Natural killer cell (primary cell): ENCODE measurements around the gene MRFAP1. TPM values are rescaled to one million over a fixed set of nuclear protein-coding genes. Genes with fewer than 3 reads are reported as not detected.

Experiments
- ATAC-seq, 3 donors: fragments of 150-1000 bp in 2 of 3; fragments of 200-7000 bp in 1 of 3; cut with Tn5 transposase; 1 replicate in 1 of 3; 2 replicates in 2 of 3; pipeline ENCODE4 v1.10.0; 2021; ENCODE audit warnings: mild to moderate bottlenecking in 2 of 3, moderate library complexity in 2 of 3
- DNase-seq, 2 donors: peaks; one replicate each; pipeline versions ENCODE4 v3.0.0 to v3.0.0-alpha.2; 2013 to 2021; ENCODE audit warnings: mixed read lengths in 1 of 2
- H3K27ac ChIP-seq: one replicate; pipeline ENCODE4 v1.5.1; 2013; ENCODE audit warnings: mild to moderate bottlenecking, low read length
- H3K27me3 ChIP-seq: one replicate; pipeline ENCODE4 v1.6.1; 2013; ENCODE audit warnings: low read length; ENCODE audit not compliant: control insufficient read depth, insufficient read depth
- H3K36me3 ChIP-seq: one replicate; pipeline ENCODE4 v1.6.1; 2013; ENCODE audit warnings: low read length; ENCODE audit not compliant: control insufficient read depth, insufficient read depth
- H3K4me1 ChIP-seq: one replicate; pipeline ENCODE4 v1.6.1; 2013; ENCODE audit warnings: low read length; ENCODE audit not compliant: control insufficient read depth, insufficient read depth
- H3K4me3 ChIP-seq: one replicate; pipeline ENCODE4 v1.5.1; 2013; ENCODE audit warnings: low read length
- H3K9me3 ChIP-seq: one replicate; pipeline ENCODE4 v1.6.1; 2013; ENCODE audit warnings: low read length; ENCODE audit not compliant: control insufficient read depth, insufficient read depth
- H3K27ac Mint-ChIP-seq, 2 donors: one replicate each; pipeline ENCODE4 v1.8.0; 2022; ENCODE audit warnings: mild to moderate bottlenecking in 2 of 2, mixed read lengths in 2 of 2, moderate library complexity in 1 of 2
- H3K27me3 Mint-ChIP-seq, 2 donors: one replicate each; pipeline ENCODE4 v1.8.0; 2022; ENCODE audit warnings: low read depth in 2 of 2, mixed read lengths in 2 of 2
- H3K36me3 Mint-ChIP-seq: one replicate; pipeline ENCODE4 v1.8.0; 2022; ENCODE audit warnings: mixed read lengths
- H3K4me1 Mint-ChIP-seq, 2 donors: one replicate each; pipeline ENCODE4 v1.8.0; 2022; ENCODE audit warnings: mixed read lengths in 2 of 2
- H3K4me3 Mint-ChIP-seq: one replicate; pipeline ENCODE4 v1.8.0; 2022; ENCODE audit warnings: mild to moderate bottlenecking, moderate library complexity, mixed read lengths
- H3K9me3 Mint-ChIP-seq, 2 donors: one replicate each; pipeline ENCODE4 v1.8.0; 2022; ENCODE audit warnings: mixed read lengths in 2 of 2
- WGBS: methylation state at CpG from one replicate; pipeline ENCODE4 v1.1.7; 2013; ENCODE audit warnings: missing lambda C conversion rate; ENCODE audit not compliant: insufficient coverage; 5-methylcytosine and 5-hydroxymethylcytosine counted together
- intact Hi-C: fragments of 100-400 bp; cut with micrococcal nuclease; formaldehyde crosslinking; loops from one replicate; pipeline ENCODE4 v1.14.2; 2022
- total RNA-seq, 4 donors: library from RNA; stranded (reverse); fragments of 120-200 nt in 1 of 4; gene quantifications; one replicate each; pipeline versions ENCODE4 v1.2.3 to v1.2.4, GENCODE V29; 2013 to 2022
- TF ChIP-seq, protein P1 (sequence below): fragments of 200-600 bp; IDR thresholded peaks from one replicate; pipeline ENCODE4 v1.8.0; 2022; ENCODE audit warnings: antibody characterized with exemption

Gene MRFAP1
- total RNA-seq, 3 donors from 2014 or later (not counting 1 experiment from before 2014, with no cell fraction given): 105 to 146 (median 146) TPM

GRCh38 chr4:6657242-6658208 is 17.0 kb downstream of the MRFAP1 start:
- Mint-ChIP-seq H3K9me3 (no peaks in the 10 kb centered on the region), H3K4me3 (peak overlapping the region; percentile 69), H3K4me1 (peaks cover 0 to 12% of the 10 kb centered on the region in 2 donors), H3K27ac (no peak overlapping the region), H3K27me3 (peaks cover 13 to 17% of the 10 kb centered on the region in 2 donors), H3K36me3 (no peaks in the 10 kb centered on the region)
- H3K4me1 ChIP-seq: peaks cover 21% of the 10 kb centered on the region
- no peaks in the 10 kb centered on the region for H3K9me3 ChIP-seq
- DNase-seq: no peak
- ATAC-seq: no peak
- 80% methylated on average over 65 of the region's 65 CpGs for WGBS
- TF ChIP-seq, protein P1, sequence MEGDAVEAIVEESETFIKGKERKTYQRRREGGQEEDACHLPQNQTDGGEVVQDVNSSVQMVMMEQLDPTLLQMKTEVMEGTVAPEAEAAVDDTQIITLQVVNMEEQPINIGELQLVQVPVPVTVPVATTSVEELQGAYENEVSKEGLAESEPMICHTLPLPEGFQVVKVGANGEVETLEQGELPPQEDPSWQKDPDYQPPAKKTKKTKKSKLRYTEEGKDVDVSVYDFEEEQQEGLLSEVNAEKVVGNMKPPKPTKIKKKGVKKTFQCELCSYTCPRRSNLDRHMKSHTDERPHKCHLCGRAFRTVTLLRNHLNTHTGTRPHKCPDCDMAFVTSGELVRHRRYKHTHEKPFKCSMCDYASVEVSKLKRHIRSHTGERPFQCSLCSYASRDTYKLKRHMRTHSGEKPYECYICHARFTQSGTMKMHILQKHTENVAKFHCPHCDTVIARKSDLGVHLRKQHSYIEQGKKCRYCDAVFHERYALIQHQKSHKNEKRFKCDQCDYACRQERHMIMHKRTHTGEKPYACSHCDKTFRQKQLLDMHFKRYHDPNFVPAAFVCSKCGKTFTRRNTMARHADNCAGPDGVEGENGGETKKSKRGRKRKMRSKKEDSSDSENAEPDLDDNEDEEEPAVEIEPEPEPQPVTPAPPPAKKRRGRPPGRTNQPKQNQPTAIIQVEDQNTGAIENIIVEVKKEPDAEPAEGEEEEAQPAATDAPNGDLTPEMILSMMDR: no peak
- intact Hi-C loops: loop anchor here (2.0 kb wide), 1 partner anchor 15 kb away; no protein-coding TSS in a partner anchor
- no peak overlapping the region for H3K27ac ChIP-seq
- H3K27me3 ChIP-seq: peaks cover 6% of the 10 kb centered on the region
- H3K4me3 ChIP-seq: no peak overlapping the region
- no peaks in the 10 kb centered on the region for H3K36me3 ChIP-seq

- no peak overlapping the region for H3K4me3 ChIP-seq
- no peaks in the 10 kb centered on the region for H3K9me3 ChIP-seq
- DNase-seq (no peak), ATAC-seq (no peak)
- no peaks in the 10 kb centered on the region for H3K36me3 Mint-ChIP-seq
- H3K27me3 Mint-ChIP-seq: peaks cover 20% of the 10 kb centered on the region in 2 donors
- H3K27me3 ChIP-seq: peaks cover 8% of the 10 kb centered on the region
- peaks cover 0 to 12% of the 10 kb centered on the region in 2 donors for H3K4me1 Mint-ChIP-seq
- no peaks in the 10 kb centered on the region for H3K9me3 Mint-ChIP-seq
- TF ChIP-seq, protein P1: no peak
- intact Hi-C loops: loop anchor here (2.0 kb wide), 1 partner anchor 15 kb away; no protein-coding TSS in a partner anchor
- peak overlapping the region; percentile 69 for H3K4me3 Mint-ChIP-seq
- peak overlapping the region in 1 of 2 donors; percentile 64 for H3K27ac Mint-ChIP-seq
- 67% methylated on average over 7 of the region's 7 CpGs for WGBS
- H3K4me1 ChIP-seq: peaks cover 21% of the 10 kb centered on the region
- H3K36me3 ChIP-seq: no peaks in the 10 kb centered on the region
- H3K27ac ChIP-seq: no peak overlapping the region
Measured at GRCh38 chr4:6658209-6658595, 17.7 kb downstream of the MRFAP1 start.

DNA sequence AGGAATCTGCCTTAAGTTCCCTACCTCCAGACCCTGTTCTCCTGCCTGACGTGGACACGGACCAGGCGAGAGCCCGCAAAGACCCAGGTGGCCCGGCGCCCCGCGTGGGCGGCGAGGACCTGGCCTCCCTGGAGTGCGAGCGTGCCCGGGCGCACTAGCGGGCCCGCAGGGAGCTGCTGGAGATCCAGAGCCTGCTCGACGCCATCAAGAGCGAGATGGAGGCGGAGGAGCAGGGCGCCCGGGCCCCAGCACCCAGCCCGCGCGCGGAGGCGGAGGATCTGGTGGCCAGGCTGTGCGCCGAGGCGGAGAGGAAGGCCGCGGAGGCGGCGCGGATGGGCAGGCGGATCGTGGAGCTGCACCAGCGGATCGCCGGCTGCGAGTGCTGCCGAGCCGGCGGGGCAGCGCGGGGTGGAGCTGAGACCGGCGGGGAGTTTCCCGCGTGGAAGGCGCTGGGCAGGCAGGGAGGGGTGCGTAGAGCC is 18.2 kb downstream of the MRFAP1 start:
- Histone ChIP-seq H3K36me3 (no peaks in the 10 kb centered on the region), H3K27ac (no peak overlapping the region), H3K27me3 (peaks cover 8% of the 10 kb centered on the region), H3K9me3 (no peaks in the 10 kb centered on the region), H3K4me3 (no peak overlapping the region), H3K4me1 (peaks cover 21% of the 10 kb centered on the region)
- H3K36me3 Mint-ChIP-seq: no peaks in the 10 kb centered on the region
- H3K4me1 Mint-ChIP-seq: peaks cover 0 to 12% of the 10 kb centered on the region in 2 donors
- no peaks in the 10 kb centered on the region for H3K9me3 Mint-ChIP-seq
- peak overlapping the region; percentile 69 for H3K4me3 Mint-ChIP-seq
- peaks cover 22% of the 10 kb centered on the region in 2 donors for H3K27me3 Mint-ChIP-seq
- TF ChIP-seq, protein P1: no peak
- DNase-seq (peak; percentile 60 to 81), ATAC-seq (peak; percentile 91 to 98 (median 98))
- intact Hi-C loops: loop anchor here (2.0 kb wide), 1 partner anchor 14 kb away; no protein-coding TSS in a partner anchor
- H3K27ac Mint-ChIP-seq: peak overlapping the region in 1 of 2 donors; percentile 64
- WGBS: 12% methylated on average over 51 of the region's 52 CpGs
